Measurements from ENCODE around the gene MAGI2.

Gene MAGI2

GRCh38 chr7:78487464-78487863 is 966.0 kb downstream of the MAGI2 start:
- no peak for DNase-seq (ENCODE audit: low read depth)

- no peak for DNase-seq (ENCODE audit: low read depth)
Observed at GRCh38 chr7:78479348-78479747, 974.1 kb downstream of the MAGI2 start.

GRCh38 chr7:78476851-78477405 is 976.5 kb downstream of the MAGI2 start:
- no peak for DNase-seq (ENCODE audit: low read depth)

GRCh38 chr7:78473571-78474301 is 979.7 kb downstream of the MAGI2 start:
- no peak for DNase-seq (ENCODE audit: low read depth)

- no peak for DNase-seq (ENCODE audit: low read depth)
Observed at GRCh38 chr7:78473021-78473420, 980.4 kb downstream of the MAGI2 start.

GRCh38 chr7:78472519-78472918 is 980.9 kb downstream of the MAGI2 start:
- no peak for DNase-seq (ENCODE audit: low read depth)

GRCh38 chr7:78465894-78466293 is 987.6 kb downstream of the MAGI2 start:
- no peak for DNase-seq (ENCODE audit: low read depth)

GRCh38 chr7:78463039-78463438 is 990.4 kb downstream of the MAGI2 start:
- no peak for DNase-seq (ENCODE audit: low read depth)

GRCh38 chr7:78450706-78451105 is 1002.8 kb downstream of the MAGI2 start:
- no peak for DNase-seq (ENCODE audit: low read depth)

GRCh38 chr7:78448911-78449310 is 1004.6 kb downstream of the MAGI2 start:
- no peak for DNase-seq (ENCODE audit: low read depth)

- no peak for DNase-seq (ENCODE audit: low read depth)
Observed at GRCh38 chr7:78444267-78444666, 1009.2 kb downstream of the MAGI2 start.

GRCh38 chr7:78443811-78444210 is 1009.7 kb downstream of the MAGI2 start:
- DNase-seq (ENCODE audit: low read depth): no peak

- no peak for DNase-seq (ENCODE audit: low read depth)
Observed at GRCh38 chr7:78441737-78442136, 1011.7 kb downstream of the MAGI2 start.

- no peak for DNase-seq (ENCODE audit: low read depth)
Observed at GRCh38 chr7:78438433-78438832, 1015.0 kb downstream of the MAGI2 start.

- no peak for DNase-seq (ENCODE audit: low read depth)
Observed at GRCh38 chr7:78437118-78437517, 1016.3 kb downstream of the MAGI2 start.

- no peak for DNase-seq (ENCODE audit: low read depth)
Observed at GRCh38 chr7:78435355-78435754, 1018.1 kb downstream of the MAGI2 start.

GRCh38 chr7:78434281-78434680 is 1019.2 kb downstream of the MAGI2 start:
- DNase-seq (ENCODE audit: low read depth): no peak

- no peak for DNase-seq (ENCODE audit: low read depth)
Observed at GRCh38 chr7:78433421-78433820, 1020.0 kb downstream of the MAGI2 start.

- no peak for DNase-seq (ENCODE audit: low read depth)
Observed at GRCh38 chr7:78429878-78430277, 1023.6 kb downstream of the MAGI2 start.

- no peak for DNase-seq (ENCODE audit: low read depth)
Observed at GRCh38 chr7:78427209-78427608, 1026.3 kb downstream of the MAGI2 start.

- no peak for DNase-seq (ENCODE audit: low read depth)
Observed at GRCh38 chr7:78420001-78420400, 1033.5 kb downstream of the MAGI2 start.

- no peak for DNase-seq (ENCODE audit: low read depth)
Observed at GRCh38 chr7:78417180-78417853, 1036.2 kb downstream of the MAGI2 start.

GRCh38 chr7:78413568-78413967 is 1039.9 kb downstream of the MAGI2 start:
- no peak for DNase-seq (ENCODE audit: low read depth)
